OCI-LY1 (cell line): ENCODE results near the gene POU3F2.

ENCODE experiments used
- H2AFZ ChIP-seq: fragments of 200-600 bp; sonication (generic), shearing (Covaris generic); 2 replicates; pipeline ENCODE4 v1.6.0; 2014; ENCODE audit warnings: antibody characterized with exemption, mild to moderate bottlenecking, low read length
- H3F3A ChIP-seq: fragments of 200-600 bp; sonication (generic), shearing (Covaris generic); 2 replicates; pipeline ENCODE4 v1.6.0; 2014; ENCODE audit warnings: mild to moderate bottlenecking, antibody characterized with exemption, low read length, moderate library complexity; ENCODE audit not compliant: insufficient read depth
- H3K27ac ChIP-seq: fragments of 200-600 bp; sonication (generic); 2 replicates; pipeline ENCODE4 v1.5.1; 2014; ENCODE audit warnings: low read length, mixed run types, mild to moderate bottlenecking, low read depth; ENCODE audit not compliant: poor library complexity, severe bottlenecking
- H3K27me3 ChIP-seq: fragments of 200-600 bp; sonication (generic); 2 replicates; pipeline ENCODE4 v1.6.0; 2014; ENCODE audit warnings: antibody characterized with exemption, mild to moderate bottlenecking, low read length, moderate library complexity; ENCODE audit not compliant: insufficient read depth
- H3K36me3 ChIP-seq: fragments of 200-600 bp; sonication (generic); 2 replicates; pipeline ENCODE4 v1.6.1; 2014; ENCODE audit warnings: mild to moderate bottlenecking, antibody characterized with exemption, low read length, moderate library complexity, mixed read lengths; ENCODE audit not compliant: insufficient read depth
- H3K4me1 ChIP-seq: fragments of 200-600 bp; sonication (generic); 2 replicates; pipeline ENCODE4 v1.5.1; 2014; ENCODE audit warnings: mild to moderate bottlenecking, low read length, moderate library complexity; ENCODE audit not compliant: insufficient read depth, severe bottlenecking
- H3K4me2 ChIP-seq: fragments of 200-600 bp; sonication (generic), shearing (Covaris generic); 2 replicates; pipeline ENCODE4 v1.6.1; 2014; ENCODE audit warnings: low read length
- H3K4me3 ChIP-seq: fragments of 200-600 bp; sonication (generic); 2 replicates; pipeline ENCODE4 v1.5.1; 2014; ENCODE audit warnings: low read length, low read depth, mild to moderate bottlenecking, mixed read lengths; ENCODE audit not compliant: poor library complexity, severe bottlenecking
- H3K79me2 ChIP-seq: fragments of 200-600 bp; shearing (Covaris generic); 2 replicates; pipeline ENCODE4 v1.6.1; 2016; ENCODE audit warnings: mixed run types, low read length, mixed read lengths; ENCODE audit not compliant: insufficient read depth
- H3K9ac ChIP-seq: fragments of 200-600 bp; sonication (generic), shearing (Covaris generic); 2 replicates; pipeline ENCODE4 v1.6.1; 2014; ENCODE audit warnings: mild to moderate bottlenecking, low read length, mixed read lengths
- H3K9me2 ChIP-seq: fragments of 200-600 bp; sonication (generic), shearing (Covaris generic); 2 replicates; pipeline ENCODE4 v1.6.1; 2014; ENCODE audit warnings: low read depth, mild to moderate bottlenecking, low read length, mixed read lengths
- H3K9me3 ChIP-seq: fragments of 200-600 bp; shearing (Covaris generic); 2 replicates; pipeline ENCODE4 v1.6.1; 2014; ENCODE audit warnings: low read length, mixed read lengths
- H4K20me1 ChIP-seq: fragments of 200-600 bp; sonication (generic), shearing (Covaris generic); 2 replicates; pipeline ENCODE4 v1.6.0; 2016; ENCODE audit warnings: mild to moderate bottlenecking, low read length; ENCODE audit not compliant: insufficient read depth
- CTCF ChIP-seq: fragments of 200-600 bp; sonication (generic), shearing (Covaris generic); IDR thresholded peaks from 2 replicates; pipeline ENCODE4 v1.5.1; 2017; ENCODE audit warnings: mild to moderate bottlenecking, antibody characterized with exemption, low read length, moderate library complexity, mixed read lengths
- EZH2 ChIP-seq: fragments of 200-600 bp; sonication (generic), shearing (Covaris generic); IDR thresholded peaks from 2 replicates; pipeline ENCODE4 v1.8.0; 2017; ENCODE audit warnings: borderline replicate concordance, mixed run types, mild to moderate bottlenecking, antibody characterized with exemption, low read length, moderate library complexity, mixed read lengths

POU3F2 gene

GRCh38 chr6:98831057-98831958 lies 3.1 kb upstream of the POU3F2 start:
- H3K36me3 ChIP-seq: no peaks in the 10 kb centered on the region
- no peaks in the 10 kb centered on the region for H4K20me1 ChIP-seq
- H3K4me1 ChIP-seq: no peaks in the 10 kb centered on the region
- H3K27ac ChIP-seq: no peak overlapping the region
- no peaks in the 10 kb centered on the region for H3K9me3 ChIP-seq
- no peaks in the 10 kb centered on the region for H3K79me2 ChIP-seq
- no peak overlapping the region for H3K4me2 ChIP-seq
- H3K4me3 ChIP-seq: no peak overlapping the region
- H2AFZ ChIP-seq: no peak overlapping the region
- H3K9ac ChIP-seq: no peak overlapping the region
- no peaks in the 10 kb centered on the region for H3K27me3 ChIP-seq
- no peaks in the 10 kb centered on the region for H3F3A ChIP-seq
- TF ChIP-seq CTCF (no peak), EZH2 (no peak)
- no peaks in the 10 kb centered on the region for H3K9me2 ChIP-seq

GRCh38 chr6:98831959-98832283 lies 2.5 kb upstream of the POU3F2 start:
- Histone ChIP-seq H3K4me2 (no peak overlapping the region), H3K9ac (no peak overlapping the region), H3K27me3 (no peaks in the 10 kb centered on the region), H3K36me3 (no peaks in the 10 kb centered on the region), H4K20me1 (no peaks in the 10 kb centered on the region), H3K9me3 (no peaks in the 10 kb centered on the region), H3K9me2 (no peaks in the 10 kb centered on the region), H2AFZ (no peak overlapping the region), H3K4me1 (no peaks in the 10 kb centered on the region), H3K79me2 (no peaks in the 10 kb centered on the region), H3K4me3 (no peak overlapping the region), H3F3A (no peaks in the 10 kb centered on the region), H3K27ac (no peak overlapping the region)
- TF ChIP-seq EZH2 (no peak), CTCF (no peak)

GRCh38 chr6:98832284-98833056 lies 1.9 kb upstream of the POU3F2 start:
- H3K9me2 ChIP-seq: no peaks in the 10 kb centered on the region

More at GRCh38 chr6:98832284-98833056, 1.9 kb upstream of the POU3F2 start:
- no peaks in the 10 kb centered on the region for H3K9me3 ChIP-seq
- TF ChIP-seq EZH2 (no peak), CTCF (no peak)
- H3K4me1 ChIP-seq: no peaks in the 10 kb centered on the region
- H3K4me3 ChIP-seq: no peak overlapping the region
- no peaks in the 10 kb centered on the region for H3F3A ChIP-seq
- no peak overlapping the region for H3K4me2 ChIP-seq
- no peaks in the 10 kb centered on the region for H4K20me1 ChIP-seq
- H3K27ac ChIP-seq: no peak overlapping the region
- H3K9ac ChIP-seq: no peak overlapping the region
- H3K36me3 ChIP-seq: no peaks in the 10 kb centered on the region
- H3K79me2 ChIP-seq: no peaks in the 10 kb centered on the region
- no peak overlapping the region for H2AFZ ChIP-seq
- no peaks in the 10 kb centered on the region for H3K27me3 ChIP-seq
